ENCODE data around the gene RALY.

- TF ChIP-seq CTCF (IDR thresholded peaks at IDR 0.05) (peak in 1 of 3 experiments; percentile 6), POLR2A (IDR thresholded peaks at IDR 0.05) (peak; percentile 92)
These were observed 118.2 kb downstream of the RALY start, which contains the start of gene EIF2S2 for GRCh38 chr20:34111702-34112599.

Data from testis (tissue), 2 donors.